ENCODE results near the gene ELMOD1. TPM values are rescaled to one million over a fixed set of nuclear protein-coding genes. Genes with fewer than 3 reads are reported as not detected.

Gene ELMOD1
- total RNA-seq, 1 experiment from 2014 or later = 0.12 TPM

Other genes with a start within 250 kb of the ELMOD1 start
- gene CWF19L2, start 133.3 kb upstream of the ELMOD1 start, total RNA-seq (2014; rRNA removed; shearing (Covaris generic)) = 10.3 and 14.2 TPM in 2 replicates
- gene ALKBH8, start 25.4 kb upstream of the ELMOD1 start, total RNA-seq (2014; rRNA removed; shearing (Covaris generic)) = 11.2 and 11.3 TPM in 2 replicates
- gene SLN, start 120.9 kb downstream of the ELMOD1 start, total RNA-seq (2014; rRNA removed; shearing (Covaris generic)) = 0.68 TPM in 1 of 2 replicates, not detected in the other